Subcutaneous adipose tissue (tissue), 4 donors: ENCODE results near the gene SKAP1. TPM values are rescaled to one million over a fixed set of nuclear protein-coding genes. Genes with fewer than 3 reads are reported as not detected.

Experiments
- CTCF ChIP-seq: fragments of 450-650 bp; IDR thresholded peaks from one replicate; pipeline ENCODE4 v1.5.1; 2016; ENCODE audit warnings: low read depth, mild to moderate bottlenecking, control low read depth, antibody characterized with exemption, moderate library complexity
- total RNA-seq, 4 donors: library from RNA; depleted of rRNA; stranded (reverse); fragments of >200 nt; gene quantifications; one replicate each; pipeline ENCODE4 v1.1.0, GENCODE V29; 2016

Gene SKAP1
- total RNA-seq, 4 donors from 2014 or later: 2.5 to 3.9 (median 3.1) TPM; not detected in 1

- TF ChIP-seq CTCF: no peak
These were observed 250.7 kb downstream of the SKAP1 start for GRCh38 chr17:48179071-48179945.

DNA sequence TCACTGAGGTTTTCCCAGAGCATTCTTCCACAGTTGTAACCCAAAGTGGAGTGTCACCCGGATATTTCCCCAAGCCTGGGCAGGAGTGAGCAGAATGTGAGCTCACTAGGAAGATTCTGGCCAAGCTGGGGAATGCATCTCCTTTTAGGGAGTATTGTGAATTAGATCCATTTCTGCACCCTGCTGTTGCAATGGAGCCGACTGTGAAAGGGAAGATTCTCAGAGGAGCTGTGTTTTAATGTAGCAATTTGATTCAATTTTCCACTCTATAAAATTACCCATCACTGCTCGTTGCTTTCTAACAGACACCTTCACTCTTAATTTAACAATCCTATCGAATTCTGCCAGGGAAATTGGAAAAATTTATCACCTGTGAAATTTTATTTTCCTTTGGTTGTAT is 251.7 kb downstream of the SKAP1 start:
- TF ChIP-seq CTCF: no peak

- TF ChIP-seq CTCF: no peak
These were observed 252.2 kb downstream of the SKAP1 start for GRCh38 chr17:48177816-48178215.

- no peak for TF ChIP-seq CTCF
These were observed 253.6 kb downstream of the SKAP1 start for GRCh38 chr17:48176471-48176855.

DNA sequence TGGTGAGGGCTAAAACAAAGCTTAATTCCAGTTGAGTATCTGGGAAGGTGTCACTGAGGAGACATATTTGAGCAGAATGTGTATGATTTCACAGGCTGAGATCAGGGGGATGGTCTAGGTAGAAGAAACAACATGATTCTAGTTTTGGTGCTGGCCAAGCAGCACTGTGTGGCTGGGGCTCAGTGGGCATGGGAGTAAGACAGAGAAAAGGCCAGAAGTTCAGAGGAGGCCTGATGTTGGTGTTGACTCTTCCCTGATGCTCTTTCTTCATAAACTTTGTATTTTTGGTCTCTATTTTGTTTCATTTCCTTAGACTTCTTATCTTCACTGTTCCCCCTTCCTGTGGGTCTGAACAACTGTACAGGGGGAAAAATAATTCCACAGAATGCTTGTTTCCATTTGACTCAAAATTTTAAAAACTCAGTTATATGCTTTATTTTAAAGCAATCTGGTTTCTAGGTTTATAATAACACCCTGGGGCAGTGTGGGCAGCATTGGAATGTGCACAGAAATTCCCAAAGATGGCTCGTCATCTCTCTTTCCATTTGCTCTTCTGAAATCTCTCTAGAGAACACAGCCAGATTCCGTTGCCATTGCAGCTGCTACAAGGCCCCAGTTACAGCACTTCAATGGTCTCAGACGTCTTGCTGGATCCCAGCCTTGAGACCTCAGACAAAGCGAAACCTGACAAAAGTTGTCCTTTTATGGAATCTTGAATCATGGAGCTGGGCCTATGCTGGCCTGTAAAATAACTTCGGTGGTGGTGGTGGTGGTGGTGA is 254.1 kb downstream of the SKAP1 start:
- TF ChIP-seq CTCF: no peak

- TF ChIP-seq CTCF: no peak
These were observed 255.0 kb downstream of the SKAP1 start for GRCh38 chr17:48174833-48175523.
